Hematopoietic multipotent progenitor cell treated with erythropoietin and hydrocortisone succinate and interleukin-3 and kit ligand, for 4 days (in vitro differentiated cells): ENCODE measurements around the gene KRT9.
A peak's percentile ranks its signal among the peaks of the same experiment; 100 is the strongest.
"Not testable (repeated sequence)": the region's sequence is repeated elsewhere in the genome, so short reads cannot be mapped to it uniquely, and the experiment has no call there.

ENCODE experiments used
- DNase-seq: peaks from one replicate; pipeline ENCODE4 v3.0.0-alpha.2; 2015

Gene KRT9

DNA sequence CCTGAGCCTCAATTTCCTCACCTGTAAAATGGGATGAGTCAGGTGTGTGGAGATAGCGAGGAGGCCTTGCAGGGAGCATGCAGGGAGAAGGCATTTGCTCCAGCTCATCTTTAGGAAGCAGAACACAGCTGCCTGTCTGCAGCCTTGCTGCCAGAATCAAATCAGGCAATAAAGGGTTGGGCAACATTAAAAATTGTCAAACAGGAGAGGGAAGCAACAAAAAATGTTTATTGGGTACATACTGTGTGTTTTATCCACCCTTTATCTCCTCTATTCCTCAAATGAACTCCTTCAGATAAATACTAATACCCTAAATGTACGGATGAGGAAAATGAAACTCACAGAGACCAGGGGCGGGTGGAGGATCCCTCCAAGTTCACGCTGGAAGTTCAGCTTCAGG, 28.5 kb upstream of the KRT9 start:
- no peak for DNase-seq

DNA sequence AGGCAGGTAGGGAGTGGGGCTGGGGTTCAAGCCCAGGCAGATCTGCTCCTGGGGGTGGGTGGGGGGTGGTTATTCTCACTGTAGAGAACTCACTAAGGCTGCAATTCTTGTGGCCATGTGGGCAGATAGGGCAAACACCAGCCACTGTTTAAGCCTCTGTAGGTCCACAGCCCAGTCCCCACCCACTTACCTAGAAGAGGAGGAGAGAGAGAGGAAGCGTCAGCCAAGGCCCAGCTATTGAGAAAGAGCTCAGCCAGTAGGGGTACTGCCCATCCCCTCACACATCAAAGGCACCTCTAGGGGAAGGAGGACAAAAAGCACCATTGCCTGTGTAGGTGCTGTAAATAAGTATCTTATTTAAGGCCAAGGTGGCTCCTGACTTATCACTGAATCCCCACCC, 27.8 kb upstream of the KRT9 start:
- no peak for DNase-seq

DNA sequence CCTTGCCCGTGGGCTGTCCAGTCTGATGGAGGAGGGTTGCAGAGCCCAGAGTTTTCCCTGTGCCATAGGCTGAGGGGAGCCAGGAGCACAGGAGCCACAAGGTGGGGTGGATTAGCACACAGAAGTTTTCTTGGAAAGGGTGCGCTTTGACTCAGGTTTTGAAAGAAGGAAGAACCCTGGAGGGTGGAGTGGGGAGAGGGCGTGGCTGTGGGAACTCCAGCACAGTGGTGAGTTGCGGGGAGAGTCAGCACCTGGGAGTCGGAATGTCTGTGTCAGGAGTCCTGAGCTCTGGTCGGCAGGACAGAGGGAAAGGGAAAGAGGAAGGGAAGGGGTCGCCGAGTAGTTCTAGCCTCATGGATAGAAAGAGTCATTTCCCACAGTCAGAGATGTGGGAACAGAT, 23.7 kb upstream of the KRT9 start:
- no peak for DNase-seq

DNA sequence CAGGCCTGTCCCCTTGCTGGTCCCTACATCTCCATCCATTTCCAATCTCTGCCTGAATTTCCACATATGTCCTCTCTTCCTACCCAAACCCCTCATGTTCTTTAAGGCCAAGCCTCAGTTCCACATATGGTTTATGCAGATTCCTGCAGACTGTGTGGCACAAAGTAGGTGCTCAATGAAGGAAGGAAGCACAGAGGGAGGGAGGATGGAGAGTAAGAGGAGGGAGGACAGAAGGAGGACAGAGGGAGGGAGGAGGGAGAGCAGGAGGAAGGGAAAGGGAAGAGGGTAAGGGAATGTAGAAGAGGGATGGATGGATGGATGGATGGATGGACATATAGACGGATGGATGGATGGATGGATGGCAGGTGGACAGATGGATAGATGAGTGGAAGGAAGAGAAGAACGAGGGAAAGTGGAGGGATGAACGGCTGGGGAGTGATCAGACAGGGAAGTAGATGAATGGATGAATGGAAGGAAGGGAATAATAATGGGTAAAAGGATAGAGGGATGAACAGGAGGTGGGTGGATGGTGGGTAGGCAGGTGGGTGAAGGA, 22.6 kb upstream of the KRT9 start:
- no peak for DNase-seq

DNA sequence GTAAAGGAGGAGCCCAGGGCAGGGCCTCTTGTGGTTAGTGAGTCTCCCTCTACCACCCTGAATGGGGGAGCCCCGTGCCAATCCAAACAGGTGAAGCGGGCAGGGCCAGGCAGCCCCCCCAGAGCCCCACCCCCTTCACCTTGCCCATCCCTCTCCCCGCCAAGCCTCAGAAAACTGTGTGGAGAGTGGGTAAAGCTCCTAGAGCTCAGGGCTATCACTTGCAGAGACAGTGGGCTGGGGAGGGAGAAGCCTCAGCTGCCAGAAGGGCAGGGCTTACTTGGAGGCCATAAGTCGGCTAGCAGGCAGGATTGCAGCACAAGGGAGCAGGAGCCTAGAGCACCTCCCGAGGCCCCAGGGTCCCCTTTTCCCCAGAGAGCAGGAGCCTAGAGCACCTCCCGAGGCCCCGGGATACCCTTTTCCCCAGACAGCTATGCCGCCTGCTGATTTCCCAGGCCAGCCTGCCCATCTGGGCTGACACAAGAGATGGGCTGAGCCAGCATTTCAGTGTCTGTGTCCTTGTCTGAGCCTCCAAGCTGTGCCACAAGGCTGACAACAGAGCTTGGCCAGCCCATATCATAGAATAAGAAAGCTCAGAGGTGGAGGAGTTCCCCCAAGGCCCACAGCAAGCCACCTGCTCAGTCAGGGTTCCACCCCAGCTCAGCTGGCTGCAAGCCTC, 21.6 kb upstream of the KRT9 start:
- DNase-seq, result no peak

DNA sequence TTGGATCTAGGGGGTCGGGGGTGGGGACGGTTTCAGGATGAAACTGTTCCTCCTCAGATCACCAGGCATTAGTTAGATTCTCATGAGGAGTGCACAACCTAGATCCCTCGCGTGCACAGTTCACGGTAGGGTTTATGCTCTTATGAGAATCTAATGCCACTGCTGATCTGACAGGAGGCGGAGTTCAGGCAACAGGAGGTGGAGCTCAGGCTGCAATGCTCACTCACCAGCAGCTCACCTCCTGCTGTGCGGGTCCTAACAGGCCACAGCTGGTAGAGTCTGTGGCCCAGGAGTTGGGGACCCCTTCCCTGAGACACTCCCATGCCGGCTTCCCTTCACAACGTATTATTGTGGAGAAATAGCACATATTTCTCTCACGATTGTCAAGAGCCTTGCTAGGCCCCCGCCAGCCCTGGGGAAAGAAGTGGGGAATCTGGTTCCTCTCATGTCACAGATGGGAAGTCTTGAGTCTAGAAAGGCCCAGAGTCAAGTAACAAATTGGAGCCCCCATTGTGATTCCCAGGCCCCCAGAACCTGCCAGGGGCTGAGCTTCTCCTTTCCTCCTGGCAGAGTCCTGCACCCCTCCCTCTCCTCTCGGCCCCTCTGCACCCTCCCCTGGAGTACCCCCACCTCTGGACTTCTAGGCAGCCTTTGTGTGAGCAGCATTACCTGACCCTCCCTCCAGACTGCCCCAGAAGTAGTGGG, 20.9 kb upstream of the KRT9 start:
- DNase-seq, result no peak

DNA sequence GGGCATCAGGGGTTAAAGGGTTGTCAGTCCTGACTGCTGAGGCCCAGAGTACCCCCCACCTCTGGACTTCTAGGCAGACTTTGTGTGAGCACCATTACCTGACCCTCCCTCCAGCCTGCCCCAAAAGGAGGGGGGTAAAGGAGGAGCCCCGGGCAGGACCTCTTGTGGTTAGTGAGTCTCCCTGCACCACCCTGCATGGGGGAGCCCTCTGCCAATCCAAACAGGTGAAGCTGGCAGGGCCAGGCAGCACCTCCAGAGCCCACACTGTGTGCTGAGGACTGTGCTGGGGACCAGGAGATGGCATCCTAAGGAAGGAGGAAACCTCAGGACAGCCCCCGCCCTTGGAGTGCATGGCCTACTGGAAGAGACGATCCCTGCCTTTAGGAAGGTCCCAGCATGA, 17.4 kb upstream of the KRT9 start:
- no peak for DNase-seq

DNA sequence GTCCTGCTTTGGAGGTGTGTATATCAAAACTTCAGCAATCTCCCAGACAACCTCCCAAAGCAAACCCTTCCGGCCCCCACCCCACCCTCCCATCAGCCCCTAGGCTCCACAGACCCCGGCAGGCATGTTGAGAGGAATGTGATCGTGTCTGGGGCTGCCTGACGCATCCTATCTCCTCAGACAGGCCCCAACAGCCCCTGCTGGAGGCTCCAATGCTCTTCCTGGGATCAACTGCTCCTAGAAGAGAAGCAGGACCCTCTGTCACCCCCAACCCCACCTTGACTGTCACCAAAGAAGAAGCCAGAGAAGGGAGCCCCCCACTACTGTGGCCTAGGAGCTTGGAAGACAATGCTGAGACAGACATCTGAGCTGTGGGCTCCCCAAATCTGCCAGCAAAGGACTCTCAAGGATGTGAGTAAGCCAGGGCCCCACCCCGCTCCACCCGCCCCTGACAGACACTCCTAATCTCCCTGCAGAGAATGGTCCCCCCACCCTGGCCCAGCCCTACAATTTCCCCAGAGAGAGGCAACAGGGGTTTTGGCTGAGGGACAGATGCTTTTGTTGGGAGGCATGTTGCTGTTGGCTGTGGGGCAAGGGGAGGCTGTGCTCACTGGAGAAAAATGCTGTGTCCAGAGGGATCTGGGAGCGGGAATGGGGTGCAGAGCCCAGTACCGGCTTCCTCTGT, 16.4 kb upstream of the KRT9 start:
- no peak for DNase-seq

DNA sequence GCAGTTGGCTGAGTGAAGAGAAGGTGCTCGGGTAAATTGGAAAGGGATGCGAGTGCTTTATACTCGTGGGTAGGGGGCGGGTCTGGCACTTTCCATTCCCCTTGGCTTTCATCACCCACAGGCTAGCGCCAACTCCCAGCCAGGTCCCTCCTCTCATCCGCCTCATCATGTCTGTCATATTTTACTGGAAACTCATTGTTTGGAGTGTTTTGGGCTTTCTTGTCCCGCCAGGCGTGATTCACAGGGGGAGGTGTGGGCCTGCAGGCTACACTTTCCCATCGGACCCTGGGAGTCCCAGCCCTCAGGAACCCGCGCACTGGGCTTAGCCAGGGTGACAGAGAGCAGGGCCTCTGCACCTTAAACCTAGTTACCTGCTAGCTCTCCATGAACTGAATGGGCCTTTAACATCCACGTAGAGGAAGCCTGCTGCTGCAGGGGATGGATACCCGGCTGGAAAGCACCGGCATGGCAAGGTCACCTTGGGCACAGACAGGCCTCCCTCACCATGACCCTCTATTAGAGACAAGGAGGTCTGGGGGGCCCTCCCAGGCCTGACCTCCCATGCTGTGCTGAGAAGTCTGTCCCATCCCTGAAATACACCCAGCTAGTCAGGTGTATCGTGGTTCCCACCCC, 15.1 kb upstream of the KRT9 start, which contains the start of gene KRT14:
KRT14 (minus strand) TSS at position 33 of the 633 bp plus-strand sequence. CDS start 61 bp downstream, outside the sequence.
- DNase-seq, result no peak

DNA sequence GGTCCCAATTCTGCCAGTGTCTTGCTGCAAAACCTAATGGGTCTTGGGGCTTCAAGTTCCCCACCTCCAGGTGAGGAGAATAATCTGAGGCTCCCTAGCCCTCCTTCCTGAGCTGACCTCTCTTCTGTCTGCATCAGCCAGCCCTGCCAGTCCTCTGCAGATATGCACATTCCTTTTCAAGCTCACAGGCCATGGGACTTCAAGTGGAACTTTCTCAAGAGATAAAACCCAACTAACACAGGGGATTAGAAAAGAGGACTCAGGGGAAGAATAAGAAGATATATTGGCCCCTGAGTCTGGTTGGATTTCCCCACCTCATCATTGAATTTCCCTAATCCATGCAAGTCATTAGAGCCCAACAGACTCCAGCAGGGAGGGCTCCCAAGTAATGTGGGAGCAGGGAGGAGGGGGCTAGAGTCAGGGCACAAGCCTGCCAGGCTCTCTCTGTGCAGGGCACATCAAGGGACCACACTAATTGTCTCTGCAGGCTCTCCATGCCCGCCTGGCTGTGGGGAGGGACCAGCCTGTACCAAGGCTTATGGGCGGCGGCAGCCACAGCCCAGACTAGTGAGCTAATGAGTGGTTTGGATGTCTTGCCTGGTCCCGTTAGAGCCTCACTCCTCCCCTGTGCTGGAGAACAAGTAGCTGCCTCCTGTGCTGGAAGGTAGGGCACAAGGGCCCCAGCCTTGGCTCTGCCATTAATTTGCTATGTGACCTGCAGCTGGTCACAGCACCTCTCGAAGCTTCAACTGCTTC, 13.6 kb upstream of the KRT9 start:
- no peak for DNase-seq

DNA sequence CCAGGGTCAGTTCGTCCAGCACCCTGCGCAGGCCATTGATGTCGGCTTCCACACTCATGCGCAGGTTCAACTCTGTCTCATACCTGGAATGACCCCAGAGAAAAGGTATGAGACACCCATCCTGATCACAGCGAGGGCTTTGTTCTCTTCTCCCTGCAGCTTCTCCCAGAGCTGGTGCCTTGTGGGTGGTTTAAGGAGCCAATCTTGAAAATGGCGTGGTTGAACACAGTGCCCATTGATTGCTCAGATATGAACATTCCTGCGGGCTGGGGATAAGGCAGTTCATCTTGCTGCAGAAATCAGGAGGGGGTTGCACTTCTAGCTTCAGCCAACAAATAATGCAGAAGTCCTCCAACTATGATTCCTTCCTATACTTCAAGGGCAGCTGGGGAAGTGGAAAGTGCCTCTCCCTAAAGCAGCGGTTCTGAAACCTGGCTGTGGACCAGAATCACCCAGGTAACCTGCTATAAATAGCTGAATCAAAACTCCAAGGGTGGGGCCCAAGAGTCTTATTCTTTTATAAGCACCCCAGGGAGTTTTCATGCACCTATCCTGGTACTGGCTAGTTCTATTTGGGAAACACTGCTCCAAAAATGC, 12.6 kb upstream of the KRT9 start:
- not testable (repeated sequence) for DNase-seq

DNA sequence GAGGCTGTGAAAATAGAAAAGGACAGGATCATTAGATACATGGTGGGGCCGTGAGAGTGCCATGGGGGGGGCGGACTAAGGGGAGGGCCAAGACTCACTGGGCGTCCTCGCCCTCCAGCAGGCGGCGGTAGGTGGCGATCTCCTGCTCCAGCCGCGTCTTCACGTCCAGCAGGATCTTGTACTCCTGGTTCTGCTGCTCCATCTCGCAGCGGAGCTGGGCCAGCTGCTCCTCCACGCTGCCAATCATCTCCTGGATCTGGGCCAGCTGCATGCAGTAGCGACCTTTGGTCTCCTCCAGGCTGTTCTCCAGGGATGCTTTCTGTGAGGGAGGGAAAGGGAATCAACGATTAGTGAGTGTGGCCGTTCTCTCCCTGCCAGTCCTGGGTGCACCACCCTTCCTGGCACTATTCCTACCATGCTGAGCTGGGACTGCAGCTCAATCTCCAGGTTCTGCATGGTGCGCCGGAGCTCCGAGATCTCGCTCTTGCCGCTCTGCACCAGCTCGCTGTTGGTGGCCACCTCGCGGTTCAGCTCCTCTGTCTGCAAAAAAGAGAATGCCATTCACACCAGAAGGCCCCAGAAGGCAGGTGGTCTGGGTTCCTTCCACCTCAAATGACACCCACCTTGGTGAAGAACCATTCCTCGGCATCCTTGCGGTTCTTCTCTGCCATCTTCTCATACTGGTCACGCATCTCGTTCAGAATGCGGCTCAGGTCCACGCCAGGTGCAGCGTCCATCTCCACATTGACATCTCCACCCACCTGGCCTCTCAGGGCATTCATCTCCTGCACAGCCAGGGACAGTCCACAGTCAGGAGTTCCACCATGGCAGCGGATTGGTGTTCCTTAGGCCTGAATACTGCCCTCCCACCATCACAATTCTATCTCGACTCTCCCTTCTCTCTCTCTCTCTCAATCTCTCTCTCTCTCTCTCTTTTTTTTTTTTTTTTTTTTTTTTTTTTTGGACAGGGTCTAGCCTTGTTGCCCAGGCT, 11.6 kb upstream of the KRT9 start:
- no peak for DNase-seq

DNA sequence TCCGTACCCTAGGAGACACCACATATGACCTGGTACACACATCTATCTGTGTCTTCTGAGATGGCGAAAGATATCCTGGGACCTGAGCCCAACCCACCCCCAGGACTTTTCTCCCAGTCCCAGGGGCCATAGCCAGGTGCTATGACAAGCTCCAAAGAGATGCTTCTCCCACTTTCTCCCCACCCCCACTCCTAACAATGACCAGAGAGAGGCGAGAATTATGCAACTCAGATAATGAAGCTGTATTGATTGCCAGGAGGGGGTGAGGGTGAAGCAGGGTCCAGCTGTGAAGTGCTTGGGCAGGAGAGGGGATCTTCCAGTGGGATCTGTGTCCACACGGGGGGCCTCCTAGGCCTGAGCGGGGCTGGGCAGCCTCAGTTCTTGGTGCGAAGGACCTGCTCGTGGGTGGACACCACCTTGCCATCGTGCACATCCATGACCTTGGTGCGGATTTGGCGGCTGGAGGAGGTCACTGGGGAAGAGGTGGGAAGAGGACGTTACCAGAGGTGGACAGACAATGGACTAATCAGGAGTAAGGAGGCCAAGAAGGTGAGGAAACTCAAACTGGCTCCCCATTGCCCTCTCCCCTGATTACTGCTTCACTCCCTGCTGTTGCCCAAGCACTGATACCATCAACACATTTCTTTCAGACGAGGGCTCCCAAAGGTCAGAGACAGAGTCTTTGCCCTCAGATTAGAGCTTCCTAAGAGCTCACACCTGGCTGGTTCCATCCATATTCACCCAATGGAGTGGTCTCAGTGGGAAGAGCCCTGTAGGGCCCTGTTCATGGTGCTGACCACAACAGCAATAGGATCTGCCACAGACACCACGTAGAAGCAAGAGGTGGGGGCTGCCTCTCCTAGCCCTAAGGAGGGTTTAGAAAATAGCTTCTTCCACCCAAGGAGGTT, 10.5 kb upstream of the KRT9 start:
- DNase-seq, result not testable (repeated sequence)

DNA sequence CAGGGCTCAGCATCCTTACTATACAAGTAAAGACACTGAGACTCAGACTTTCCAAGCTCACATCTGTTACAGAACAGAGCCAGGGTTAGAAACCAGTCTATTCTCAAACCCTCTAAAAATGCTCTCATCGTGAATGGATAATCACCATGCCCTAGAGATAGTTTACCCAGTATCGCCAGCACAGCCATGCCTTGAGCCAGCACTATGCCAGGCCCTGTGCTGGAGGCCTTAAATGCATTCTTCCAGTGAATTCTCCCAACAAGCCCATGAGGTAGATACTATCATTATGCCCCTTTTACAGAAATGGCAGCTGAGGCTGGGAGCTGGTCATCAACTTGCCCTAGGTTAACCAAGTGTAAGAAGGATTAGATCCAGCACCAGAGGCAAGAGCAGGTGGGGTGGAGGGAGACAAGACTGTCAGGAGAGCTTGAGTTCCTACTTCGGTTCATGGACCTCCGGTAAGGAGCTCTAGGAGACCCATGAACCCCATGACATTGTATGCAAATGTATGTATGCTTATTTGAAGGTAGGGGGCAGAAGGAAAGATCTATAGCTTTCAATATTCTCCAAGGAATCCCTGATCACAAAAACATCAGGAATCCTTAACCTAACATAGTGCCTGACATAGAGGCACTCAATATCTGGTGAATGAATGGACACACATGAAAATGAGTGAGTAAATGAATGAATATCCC, 9.7 kb upstream of the KRT9 start:
- DNase-seq, result no peak

DNA sequence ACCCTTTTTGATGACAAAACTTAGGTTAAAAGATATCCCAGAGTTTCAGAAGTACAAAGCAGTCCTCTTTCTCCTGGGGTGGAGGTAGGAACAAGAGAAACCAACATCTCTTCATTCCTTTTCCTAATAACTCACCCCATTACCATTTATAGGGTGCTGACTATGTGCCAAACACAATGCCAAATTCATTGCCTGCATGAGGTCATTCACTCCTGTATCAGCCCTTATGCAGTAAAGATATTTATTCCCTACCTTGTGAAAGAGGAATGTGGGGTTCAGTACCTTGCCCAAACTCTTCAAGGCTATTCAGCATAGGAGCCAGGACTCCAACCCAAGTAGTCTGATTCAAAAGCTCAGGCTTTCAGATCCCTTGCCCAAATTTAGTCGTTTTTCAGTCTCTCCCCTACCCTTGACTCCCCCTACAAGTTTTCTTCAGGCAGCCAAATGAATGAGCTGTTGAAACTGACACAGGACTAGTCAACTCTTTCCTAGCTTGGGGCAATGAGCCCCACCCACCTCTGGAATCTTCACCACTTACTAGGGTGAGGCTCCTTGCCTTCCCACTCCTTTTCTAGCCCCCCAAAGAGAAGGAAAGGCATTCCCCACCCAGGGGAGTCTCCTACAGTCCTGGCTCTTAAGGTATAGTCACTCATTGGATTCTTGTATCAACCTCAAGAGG, 9.0 kb upstream of the KRT9 start:
- no peak for DNase-seq

DNA sequence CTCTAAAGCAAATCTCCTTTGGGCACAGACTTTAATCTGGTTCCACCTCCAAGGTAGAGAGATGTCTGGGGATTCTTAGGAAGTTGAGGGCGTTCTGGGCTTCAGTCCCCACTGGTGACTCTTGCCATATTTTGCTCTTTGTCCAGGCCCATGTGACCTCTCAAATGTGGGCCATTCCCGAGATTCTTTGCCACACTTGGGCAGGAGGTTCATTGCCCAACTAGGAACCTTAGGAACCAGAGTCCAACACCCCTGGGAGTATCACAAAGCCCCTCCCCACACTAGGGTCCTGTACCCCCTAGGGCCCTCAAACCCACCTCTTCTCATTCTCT, 8.4 kb upstream of the KRT9 start:
- DNase-seq, result no peak

DNA sequence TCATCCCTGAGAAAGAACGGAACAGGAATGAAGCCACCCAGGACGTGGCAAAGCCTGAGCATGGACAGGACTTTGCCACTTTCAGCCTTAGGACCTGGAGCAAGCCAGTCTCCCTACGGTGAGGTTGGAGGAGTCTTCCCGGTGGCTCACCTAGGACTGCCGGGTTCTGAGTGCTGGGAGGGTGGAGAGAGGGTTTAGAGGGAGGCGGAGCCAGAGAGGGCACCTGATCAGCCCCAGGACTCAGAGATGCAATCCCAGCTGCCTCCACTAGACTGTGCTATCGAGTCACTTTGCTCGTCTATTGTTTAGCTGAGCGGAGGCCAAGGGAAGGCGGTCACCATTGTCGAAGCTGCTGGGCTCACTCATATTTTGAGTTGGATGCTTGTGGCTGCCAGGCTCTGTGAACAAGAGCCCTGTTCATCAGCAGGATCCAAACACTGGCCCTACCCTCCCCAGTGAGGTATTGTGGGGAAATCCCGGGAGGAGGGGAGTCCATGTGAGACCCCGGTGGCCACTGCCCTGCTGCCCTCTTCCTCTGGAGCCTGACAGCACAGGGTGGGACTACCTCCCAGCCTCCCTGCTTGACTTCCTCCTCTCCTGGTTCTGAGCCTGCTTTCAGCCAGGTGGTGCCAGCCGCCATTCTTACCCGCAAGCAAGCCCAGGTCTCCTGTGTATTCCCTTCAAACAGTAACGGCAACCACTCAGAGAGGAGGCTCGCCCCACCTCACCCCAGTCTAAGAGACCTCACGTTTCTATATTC, 7.8 kb upstream of the KRT9 start:
- DNase-seq, result peak; percentile 92

DNA sequence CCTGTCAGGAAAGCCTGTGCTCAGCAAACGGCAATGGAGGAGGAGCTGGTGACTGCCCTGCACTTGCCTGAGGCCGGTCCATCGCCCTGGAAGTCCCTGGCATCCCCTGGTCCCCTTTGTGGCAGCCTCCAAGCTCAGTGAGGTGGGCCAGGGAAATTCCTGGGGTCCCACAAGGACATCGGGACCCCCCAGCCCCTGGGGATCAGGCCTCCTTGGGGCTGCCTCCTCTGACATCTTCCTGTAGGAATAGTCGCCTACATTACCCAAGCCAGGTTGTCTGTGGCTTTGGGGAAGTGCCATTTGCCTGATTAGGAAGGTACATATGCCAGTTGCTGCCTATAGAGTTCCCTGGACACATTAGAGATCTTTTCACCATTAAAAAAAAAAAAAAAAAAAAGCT, 7.1 kb upstream of the KRT9 start:
- no peak for DNase-seq
